Islet precursor cell (in vitro differentiated cells): Measurements from ENCODE around the gene MT3.

Experiments
- DNase-seq: peaks from one replicate; pipeline ENCODE4 v3.0.0-alpha.2; 2018

The MT3 gene

GRCh38 chr16:56580391-56581048, 8.8 kb upstream of the MT3 start:
- peak; percentile 56 for DNase-seq

GRCh38 chr16:56582911-56583310, 6.4 kb upstream of the MT3 start:
- peak; percentile 12 for DNase-seq

- DNase-seq, result peak; percentile 33
Measured at GRCh38 chr16:56583351-56584168, 5.8 kb upstream of the MT3 start.

- DNase-seq, result peak; percentile 38
Measured at GRCh38 chr16:56584276-56584675, 5.1 kb upstream of the MT3 start.

- peak; percentile 27 for DNase-seq
Measured at GRCh38 chr16:56588781-56589140, 567 bp upstream of the MT3 start.

GRCh38 chr16:56591377-56592060, 2.2 kb downstream of the MT3 start:
- DNase-seq, result peak; percentile 43

GRCh38 chr16:56593573-56594291, 4.4 kb downstream of the MT3 start:
- no peak for DNase-seq

- DNase-seq, result no peak
Measured at GRCh38 chr16:56594292-56594619, 4.9 kb downstream of the MT3 start.

GRCh38 chr16:56600398-56600999, 11.2 kb downstream of the MT3 start:
- DNase-seq, result no peak

- DNase-seq, result no peak
Measured at GRCh38 chr16:56601325-56601724, 12.0 kb downstream of the MT3 start.

- DNase-seq, result peak; percentile 85
Measured at GRCh38 chr16:56603589-56603988, 14.3 kb downstream of the MT3 start.

- no peak for DNase-seq
Measured at GRCh38 chr16:56604966-56605365, 15.6 kb downstream of the MT3 start.

- DNase-seq, result no peak
Measured at GRCh38 chr16:56605475-56605874, 16.1 kb downstream of the MT3 start.

GRCh38 chr16:56606071-56606475, 16.7 kb downstream of the MT3 start:
- no peak for DNase-seq

- peak; percentile 56 for DNase-seq
Measured at GRCh38 chr16:56606476-56607108, 17.3 kb downstream of the MT3 start.

GRCh38 chr16:56607109-56607618, 17.8 kb downstream of the MT3 start:
- peak; percentile 93 for DNase-seq

- DNase-seq, result no peak
Measured at GRCh38 chr16:56607675-56608042, 18.3 kb downstream of the MT3 start.

- DNase-seq, result peak; percentile 97
Measured at GRCh38 chr16:56608043-56608875, 18.9 kb downstream of the MT3 start, which contains the start of gene MT2A. TSS of gene MT2A (plus strand) at chr16:56608584. CDS start at chr16:56608656, 72 bp downstream.

- peak; percentile 63 for DNase-seq
Measured at GRCh38 chr16:56608876-56609462, 19.6 kb downstream of the MT3 start.

GRCh38 chr16:56609463-56609921, 20.2 kb downstream of the MT3 start:
- peak; percentile 56 for DNase-seq
